SH-SY5Y (cell line): ENCODE measurements around the gene OVCH2.

Experiments
- GATA2 ChIP-seq: IDR thresholded peaks from 2 replicates; pipeline ENCODE4 v1.6.1; 2011; ENCODE audit warnings: mild to moderate bottlenecking, low read depth, low read length
- GATA3 ChIP-seq: IDR thresholded peaks from 2 replicates; pipeline ENCODE4 v1.6.1; 2011; ENCODE audit warnings: low read depth, mild to moderate bottlenecking, low read length, moderate library complexity

GRCh38 chr11:7643314-7643713 is 63.0 kb downstream of the OVCH2 start:
- TF ChIP-seq GATA2 = no peak
- TF ChIP-seq GATA3 = no peak
